ENCODE data around the gene ABHD8.
"Not testable (repeated sequence)": the region's sequence is repeated elsewhere in the genome, so short reads cannot be mapped to it uniquely, and the experiment has no call there.

The ABHD8 gene

DNA sequence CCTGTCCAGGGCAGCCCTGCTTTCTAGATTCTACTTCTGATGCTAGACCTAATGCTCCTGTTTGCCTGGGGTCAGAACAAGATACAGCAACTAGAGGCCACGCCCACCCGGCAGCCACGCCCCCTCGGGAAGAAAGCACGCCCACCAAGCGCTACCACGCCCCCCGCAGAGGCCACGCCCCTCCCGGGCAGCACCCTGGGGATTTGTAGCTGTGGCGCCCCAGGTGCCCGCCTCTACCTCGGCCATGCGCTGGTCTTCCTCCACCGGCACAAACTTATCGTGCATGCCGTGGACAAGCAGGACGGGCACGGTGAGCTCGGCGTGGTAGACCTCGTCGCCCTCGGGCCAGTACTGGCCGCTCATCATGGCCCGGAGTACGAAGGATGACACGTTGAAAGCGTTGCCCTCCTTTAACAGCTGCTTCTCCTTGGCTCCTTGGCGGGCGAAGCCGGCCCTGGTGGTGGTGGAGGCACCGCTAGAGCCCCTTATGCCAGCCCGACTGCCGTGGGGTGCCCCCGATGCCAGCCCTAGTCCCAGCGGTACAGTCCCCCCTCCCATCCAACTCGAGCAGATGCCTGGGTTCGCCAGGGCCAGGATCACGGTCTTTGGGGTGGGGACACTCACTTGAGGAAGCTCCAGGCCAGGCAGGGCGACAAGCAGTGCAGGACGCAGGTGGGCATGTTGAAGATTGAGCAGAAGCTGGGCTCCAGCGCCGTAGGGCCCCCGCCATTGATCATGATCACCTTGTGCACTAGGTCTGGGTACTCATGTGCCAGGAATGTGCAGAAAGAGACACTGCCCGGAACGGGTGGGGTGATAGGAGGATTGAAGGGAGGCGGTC is 9.0 kb downstream of the ABHD8 start:
- peak; percentile 26 for DNase-seq

DNA sequence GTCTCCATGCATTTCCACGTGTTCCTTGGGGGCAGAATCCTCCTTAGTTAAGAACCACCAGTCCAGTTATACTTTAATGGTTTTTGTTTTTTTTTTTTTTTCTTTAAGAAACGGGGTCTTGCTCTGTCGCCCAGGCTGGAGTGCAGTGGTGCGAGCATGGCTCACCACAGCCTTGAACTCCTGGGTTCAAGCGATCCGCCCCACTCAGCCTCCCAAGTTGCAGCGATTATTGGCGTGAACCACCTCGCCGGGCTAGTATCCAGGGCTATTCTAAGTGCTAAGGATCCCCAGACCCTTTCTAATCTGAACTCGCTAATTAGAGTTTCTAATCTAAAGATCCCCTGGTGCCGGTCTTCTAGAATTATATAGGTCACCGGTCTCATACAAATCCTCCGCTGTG is 9.6 kb downstream of the ABHD8 start:
- DNase-seq: no peak

DNA sequence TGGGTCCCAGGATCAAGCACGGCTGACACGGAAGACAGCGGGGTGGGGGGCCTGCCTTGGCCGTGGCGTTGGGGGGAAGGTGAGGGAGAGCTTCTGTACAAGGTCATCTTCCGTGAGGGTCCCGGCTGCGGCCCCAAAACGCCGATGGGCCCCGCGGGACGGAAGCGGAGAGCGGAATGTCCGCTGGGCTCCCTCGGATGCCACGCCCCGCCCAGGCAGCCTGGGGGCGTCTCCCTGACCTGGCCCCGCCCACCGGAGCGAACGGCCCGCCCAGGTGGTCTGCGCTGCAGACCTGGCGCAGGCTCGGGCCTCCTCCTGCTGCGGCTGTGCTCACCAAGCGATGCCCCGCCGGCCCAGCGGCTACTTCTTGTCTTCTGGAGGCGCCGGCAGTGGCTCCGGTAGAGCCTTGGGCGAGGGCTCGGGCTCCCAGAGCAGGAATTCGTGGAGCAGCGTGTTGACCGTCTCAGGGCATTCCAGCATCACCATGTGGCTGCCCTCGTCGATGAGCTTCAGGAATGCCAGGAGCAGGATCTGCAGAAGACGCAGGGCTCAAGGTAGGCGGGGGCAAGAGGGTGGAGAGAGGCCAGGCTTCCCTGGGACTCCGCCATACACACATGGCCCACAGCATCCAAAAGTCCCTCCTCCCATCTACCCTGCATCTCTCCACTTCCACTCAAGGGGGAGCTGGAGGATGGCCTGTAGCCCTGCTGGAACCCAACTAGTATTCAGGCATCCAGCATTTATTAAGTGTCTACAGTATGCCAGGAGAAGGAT is 10.7 kb downstream of the ABHD8 start:
- peak; percentile 88 for DNase-seq

DNA sequence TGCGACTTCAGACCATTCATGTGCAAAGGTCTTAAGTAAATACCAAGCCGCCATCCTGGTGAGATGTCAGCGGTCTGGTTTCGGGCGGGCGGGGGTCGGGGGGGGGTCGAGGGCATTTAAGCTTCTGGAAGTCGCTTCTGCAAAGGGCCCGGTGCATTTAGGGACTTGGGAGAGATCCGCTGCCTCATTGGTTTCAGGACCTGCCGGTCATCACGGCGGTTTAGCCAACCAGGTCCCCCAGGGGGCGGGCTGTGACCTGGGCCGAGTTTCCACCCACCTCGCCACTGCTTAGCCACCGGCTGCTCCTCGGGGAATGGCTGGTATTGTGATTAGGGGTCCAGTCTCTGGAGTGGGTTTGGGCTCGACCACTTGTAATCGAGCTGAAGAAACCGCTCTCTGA is 13.7 kb downstream of the ABHD8 start:
- peak; percentile 85 for DNase-seq

DNA sequence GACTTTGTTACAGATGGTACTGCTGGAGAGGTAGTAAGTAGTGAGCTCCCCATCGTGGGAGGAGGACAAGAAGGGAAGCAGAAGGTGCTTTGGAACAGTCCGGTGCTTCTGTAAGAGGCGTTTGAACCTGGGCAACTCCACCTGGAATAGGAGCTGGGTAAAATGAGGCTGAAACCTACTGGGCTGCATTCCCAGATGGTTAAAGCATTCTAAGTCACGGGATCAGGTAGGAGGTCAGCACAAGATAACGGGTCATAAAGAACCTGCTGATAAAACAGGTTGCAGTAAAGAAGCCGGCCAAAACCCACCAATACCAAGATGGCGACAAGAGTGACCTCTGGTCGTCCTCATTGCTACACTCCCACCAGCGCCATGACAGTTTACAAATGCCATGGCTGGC is 16.5 kb downstream of the ABHD8 start:
- no peak for DNase-seq

DNA sequence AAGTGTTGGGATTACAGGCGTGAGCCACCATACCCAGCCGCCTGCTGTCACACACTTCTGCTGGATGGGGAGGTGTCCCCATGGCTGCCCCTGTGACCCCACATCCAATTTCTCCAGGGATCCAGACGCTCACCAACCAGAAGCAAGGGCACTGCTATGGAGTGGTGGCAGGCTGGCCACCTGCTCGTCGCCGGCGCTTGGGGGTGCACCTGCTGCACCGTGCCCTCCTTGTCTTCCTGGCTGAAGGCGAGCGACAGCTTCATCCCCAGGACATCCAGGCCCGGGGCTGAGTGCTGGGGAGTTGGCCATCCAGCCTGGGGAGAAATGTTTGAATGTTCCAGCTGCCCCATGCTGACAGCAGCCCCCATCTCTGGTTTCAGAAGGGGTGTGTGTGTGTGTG is 17.0 kb downstream of the ABHD8 start:
- DNase-seq: no peak

DNA sequence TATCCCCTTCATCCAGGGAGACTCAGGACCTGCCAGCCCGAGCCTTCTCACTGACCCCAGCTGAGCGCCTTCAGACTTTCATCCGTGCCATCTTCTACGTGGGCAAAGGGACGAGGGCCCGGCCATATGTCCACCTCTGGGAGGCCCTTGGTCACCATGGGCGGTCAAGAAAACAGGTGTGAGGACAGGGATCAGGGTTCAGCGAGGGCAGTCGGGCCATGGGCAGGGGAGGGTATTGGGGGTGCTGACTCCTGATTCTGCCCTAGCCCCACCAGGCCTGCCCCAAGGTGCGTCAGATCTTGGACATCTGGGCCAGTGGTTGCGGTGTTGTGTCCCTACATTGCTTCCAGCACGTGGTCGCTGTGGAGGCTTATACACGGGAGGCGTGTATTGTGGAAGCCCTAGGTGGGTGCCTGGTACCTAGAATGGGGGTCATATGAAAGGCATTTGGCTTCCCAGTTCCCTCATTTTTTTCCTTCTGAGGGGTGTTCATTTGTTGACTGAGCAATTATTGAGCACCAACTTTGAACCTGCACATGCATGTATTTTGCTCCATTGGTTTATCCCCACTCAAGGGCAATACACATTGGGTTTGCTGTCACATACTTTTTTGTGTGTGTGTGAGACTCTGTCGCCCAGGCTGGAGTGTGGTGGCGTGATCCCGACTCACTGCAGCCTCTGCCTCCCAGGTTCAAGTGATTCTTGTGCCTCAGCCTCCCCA is 17.6 kb downstream of the ABHD8 start:
- DNase-seq: no peak

DNA sequence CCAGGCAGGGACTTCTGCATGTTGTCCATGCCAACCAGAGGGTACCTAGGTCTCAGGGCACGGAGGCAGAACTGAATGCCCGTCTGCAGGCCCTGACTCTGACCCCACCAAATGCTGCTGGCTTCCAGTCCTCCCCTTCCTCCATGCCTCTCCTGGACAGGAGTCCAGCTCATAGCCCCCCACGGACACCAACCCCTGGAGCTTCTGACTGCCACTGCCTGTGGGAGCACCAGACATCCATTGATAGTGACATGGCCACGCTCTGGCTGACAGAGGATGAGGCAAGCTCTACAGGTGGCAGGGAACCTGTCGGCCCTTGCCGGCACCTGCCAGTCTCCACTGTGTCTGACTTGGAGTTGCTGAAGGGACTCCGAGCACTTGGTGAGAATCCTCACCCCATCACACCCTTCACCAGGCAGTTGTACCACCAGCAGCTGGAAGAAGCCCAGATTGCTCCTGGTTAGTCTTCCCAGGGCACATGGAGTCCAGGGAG is 19.7 kb downstream of the ABHD8 start:
- no peak for DNase-seq

DNA sequence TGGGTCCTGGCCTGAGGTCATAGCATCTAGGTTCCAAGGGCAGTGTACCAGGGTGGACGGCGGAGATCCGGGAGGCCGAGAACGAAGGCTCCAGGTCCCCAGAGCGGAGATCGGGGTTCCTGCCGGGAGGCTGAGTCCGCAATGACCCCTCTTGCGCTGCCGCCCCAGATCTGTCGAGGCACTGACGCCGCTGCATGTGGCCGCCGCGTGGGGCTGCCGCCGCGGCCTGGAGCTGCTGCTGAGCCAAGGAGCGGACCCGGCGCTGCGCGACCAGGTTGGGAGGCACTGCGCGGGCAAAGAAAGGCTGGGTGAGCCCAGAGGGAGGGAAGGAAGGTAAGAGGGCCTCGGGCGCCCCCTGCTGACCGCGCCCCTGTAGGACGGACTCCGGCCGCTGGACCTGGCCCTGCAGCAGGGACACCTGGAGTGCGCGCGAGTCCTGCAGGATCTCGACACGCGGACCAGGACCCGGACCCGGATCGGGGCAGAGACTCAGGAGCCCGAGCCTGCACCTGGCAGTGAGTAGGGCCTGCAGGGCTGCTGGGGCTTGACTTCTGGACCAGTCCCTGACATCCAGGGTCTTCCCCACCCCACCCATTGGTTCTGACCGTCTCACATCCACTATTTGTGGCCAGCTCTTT is 20.6 kb downstream of the ABHD8 start:
- peak; percentile 77 for DNase-seq

DNA sequence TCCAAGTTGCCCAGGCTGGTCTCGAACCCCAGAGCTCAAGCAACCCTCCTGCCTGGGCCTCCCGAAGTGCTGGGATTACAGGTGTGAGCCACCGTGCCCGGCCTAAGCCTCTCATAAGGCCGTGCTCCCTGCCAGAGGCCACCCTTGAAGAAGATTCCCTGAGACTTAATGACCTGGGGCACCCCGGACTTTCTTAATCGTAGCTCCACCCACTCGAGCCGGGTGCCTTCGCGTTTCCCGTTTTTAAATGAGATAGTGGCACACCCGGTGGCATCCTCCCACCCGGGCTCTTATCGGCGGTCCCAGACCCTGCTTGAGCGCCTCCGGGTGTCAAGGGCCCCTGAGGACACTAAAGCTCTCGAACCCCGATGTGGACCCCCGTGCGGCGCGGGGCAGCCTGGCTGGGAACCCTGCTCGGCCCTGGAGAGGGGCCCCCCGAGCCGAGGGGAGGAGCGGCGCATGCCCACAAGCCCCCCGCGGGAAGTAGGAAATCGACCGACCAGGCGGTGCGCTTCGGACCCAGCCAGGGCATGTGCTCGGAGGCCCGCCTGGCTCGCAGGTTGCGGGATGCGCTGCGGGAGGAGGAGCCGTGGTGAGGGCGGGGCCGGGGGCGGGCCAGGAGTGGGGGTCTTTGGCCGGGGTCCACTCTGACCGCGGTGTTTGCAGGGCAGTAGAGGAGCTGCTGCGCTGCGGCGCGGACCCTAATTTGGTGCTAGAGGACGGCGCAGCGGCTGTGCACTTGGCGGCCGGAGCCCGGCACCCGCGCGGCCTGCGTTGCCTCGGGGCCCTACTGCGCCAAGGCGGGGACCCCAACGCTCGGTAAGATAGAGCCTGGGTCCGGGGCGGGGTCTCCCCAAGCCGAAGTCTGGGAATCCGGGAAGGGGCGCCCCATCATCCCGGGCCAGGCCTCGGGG is 21.6 kb downstream of the ABHD8 start, which contains the start of gene ANKLE1:
Gene ANKLE1, plus strand, starts transcription at position 511 of the 914 bp plus-strand sequence. Its CDS starts 20 bp downstream, at position 531.
- DNase-seq: peak; percentile 19

DNA sequence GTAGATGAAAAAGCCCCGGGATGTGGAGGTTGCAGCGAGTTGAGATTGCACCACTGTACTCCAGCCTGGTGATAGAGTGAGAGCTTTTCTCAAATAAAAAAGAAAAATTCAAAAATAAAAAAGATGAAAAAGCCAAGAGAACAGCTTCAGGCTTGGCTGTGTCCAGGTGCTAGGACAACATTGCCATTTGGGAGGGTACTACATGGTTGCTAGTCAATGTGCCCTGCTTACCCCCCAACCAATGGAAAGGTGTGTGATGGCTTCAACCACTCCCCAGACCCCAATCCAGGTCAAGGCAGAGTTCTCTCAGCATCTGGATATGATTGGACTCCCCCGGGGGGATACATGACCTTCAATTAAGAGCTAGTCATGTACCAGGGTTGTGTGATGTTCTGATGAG is 23.8 kb downstream of the ABHD8 start:
- no peak for DNase-seq

DNA sequence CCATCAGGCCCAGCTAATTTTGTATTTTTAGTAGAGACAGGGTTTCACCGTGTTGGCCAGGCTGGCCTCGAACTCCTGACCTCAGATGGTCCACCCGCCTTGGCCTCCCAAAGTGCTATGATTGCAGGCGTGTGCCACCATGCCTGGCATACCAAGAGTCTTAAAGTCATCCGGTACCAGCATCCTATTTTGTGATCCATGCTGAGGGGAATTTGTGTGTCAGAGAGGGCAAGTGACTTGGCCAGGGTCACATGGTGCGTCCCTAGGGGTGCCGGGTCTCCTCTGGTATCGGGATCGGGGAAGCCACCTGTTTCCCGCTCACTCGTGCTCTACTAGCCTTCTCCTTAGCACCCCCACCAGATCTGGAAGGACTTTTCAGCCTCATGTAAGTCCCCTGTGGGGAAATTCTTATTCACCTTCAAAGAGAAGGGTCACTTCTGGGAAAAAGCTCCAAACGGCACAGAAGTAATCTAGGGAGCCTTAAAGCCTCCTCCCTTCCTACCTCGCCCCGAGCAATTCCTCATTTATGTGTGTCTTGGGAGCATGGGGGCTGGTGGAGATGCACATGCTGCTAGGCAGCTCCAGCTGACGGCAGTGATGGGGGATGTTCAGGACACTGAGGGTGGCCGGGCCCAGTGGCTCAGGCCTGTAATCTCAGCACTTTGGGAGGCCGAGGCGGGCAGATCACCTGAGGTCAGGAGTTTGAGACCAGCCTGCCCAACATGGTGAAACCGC is 27.6 kb downstream of the ABHD8 start:
- no peak for DNase-seq

DNA sequence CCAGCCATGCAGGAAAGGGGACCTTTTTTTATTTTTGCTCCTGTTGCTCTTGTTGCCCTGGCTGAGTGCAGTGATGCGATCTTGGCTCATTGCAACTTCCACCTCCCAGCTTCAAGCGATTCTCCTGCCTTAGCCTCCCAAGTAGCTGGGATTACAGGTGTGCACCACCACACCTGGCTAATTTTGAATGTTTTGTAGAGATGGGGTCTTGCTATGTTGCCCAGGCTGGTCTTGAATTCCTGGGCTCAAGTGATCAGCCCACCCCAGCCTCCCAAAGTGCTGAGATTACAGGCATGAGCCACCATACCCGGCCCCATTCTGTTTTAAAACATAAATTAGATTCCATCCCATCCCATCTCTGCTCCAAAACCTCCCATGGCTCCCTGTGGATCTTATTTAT is 28.3 kb downstream of the ABHD8 start:
- DNase-seq: not testable (repeated sequence)

DNA sequence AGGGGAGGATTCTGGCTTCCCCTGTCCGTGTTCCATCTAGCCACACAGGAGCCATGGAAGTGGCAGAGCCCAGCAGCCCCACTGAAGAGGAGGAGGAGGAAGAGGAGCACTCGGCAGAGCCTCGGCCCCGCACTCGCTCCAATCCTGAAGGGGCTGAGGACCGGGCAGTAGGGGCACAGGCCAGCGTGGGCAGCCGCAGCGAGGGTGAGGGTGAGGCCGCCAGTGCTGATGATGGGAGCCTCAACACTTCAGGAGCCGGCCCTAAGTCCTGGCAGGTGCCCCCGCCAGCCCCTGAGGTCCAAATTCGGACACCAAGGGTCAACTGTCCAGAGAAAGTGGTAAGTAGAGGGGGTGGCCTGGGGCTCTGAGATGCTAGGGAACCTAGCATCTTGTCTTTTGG is 34.5 kb downstream of the ABHD8 start:
- DNase-seq: no peak

DNA sequence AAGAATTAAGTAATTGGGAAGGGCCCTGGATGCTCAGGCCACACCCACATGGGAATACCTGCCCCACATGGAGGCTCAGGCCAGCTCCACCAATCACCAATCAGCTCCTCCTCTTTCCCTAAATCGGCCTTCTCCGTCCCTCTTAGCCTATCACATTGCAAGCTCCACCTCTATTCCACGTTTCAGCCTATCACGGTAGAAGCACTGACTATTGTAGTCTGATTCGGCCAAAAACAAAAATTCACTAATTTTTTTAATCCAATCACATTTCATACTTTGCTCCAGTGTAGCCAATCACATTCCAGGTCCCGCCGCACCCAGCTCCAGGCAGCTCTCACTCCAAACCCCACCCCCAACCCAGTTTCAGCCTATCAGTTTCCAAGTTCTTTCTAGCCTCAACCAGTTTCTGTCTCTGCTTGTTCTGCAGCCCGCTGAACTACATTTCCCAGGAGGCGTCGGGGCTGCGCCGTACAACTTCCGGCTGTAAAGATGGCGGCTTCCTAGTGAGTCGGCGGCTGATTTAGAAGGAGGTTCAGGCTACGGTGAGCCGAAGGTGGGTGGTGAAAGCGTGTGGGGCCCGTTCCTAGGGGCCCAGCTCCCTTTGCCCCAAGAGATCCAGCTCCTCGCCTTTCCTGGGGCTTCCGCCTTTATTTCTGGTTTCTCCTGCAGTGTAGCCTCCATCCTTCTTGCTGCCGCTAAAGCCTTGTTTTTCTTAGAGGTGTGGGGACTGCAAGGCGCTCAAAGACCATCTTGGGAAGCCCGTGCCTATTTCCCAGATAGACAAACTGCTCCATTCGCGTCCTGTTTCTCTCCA is 36.0 kb downstream of the ABHD8 start, which contains the start of gene BABAM1:
Gene BABAM1, plus strand, starts transcription at position 469 of the 814 bp plus-strand sequence. CDS start 1,364 bp downstream, outside the sequence.
- DNase-seq: peak; percentile 100

DNA sequence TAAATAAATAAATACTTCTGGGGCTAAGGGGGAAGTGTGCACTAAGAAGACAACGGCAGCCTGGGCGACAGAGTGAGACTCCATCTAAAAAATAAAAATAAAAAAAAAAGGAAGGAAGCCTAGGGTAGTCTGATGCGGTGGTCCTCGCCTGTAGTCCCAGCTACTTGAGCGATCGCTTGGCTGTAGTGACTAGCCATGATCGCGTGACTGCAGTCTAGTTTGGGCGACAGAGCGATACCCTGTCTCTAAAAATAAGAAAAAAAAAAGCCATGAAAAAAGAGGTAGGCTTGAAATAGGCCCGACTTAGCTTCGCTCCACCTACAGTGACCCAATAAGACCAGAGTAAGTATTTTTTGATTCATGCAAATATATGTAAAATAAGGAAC is 36.6 kb downstream of the ABHD8 start:
- DNase-seq: no peak

DNA sequence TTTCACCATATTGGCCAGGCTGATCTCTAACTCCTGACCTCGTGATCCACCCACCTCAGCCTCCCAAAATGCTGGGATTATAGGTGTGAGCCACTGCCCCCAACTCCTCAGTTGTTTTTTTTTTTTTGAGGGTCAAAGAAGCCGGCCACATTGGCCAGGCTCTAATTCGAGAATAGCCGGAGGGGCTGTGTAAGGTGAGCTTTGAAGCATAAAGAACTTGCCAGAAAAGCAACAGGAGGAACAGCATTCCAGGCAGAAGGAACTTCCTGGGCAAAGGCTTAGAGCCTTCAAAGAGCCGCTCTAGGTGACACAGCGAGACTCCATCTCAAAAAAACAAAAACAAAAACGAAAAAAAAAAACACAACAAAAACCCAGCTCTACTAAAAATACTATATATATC is 37.2 kb downstream of the ABHD8 start:
- no peak for DNase-seq

DNA sequence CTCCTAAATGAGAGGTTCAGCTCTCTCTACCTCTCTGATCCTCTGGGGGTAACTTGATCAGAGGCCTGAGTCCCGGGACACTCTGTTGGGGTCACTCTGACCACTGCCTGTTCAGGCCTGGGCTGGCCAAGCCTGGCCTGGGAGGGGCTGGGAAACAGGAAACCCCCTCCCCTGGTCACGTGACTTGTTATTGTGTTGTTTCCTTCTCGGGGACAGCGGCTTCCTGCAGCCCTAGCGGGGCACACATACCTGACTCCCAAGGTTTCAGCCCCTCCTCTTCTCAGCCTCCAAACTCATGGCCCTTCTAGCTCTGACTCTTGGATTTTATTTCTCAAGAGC is 38.6 kb downstream of the ABHD8 start, which contains the start of gene USHBP1:
Gene USHBP1, minus strand, starts transcription at position 105 of the 339 bp plus-strand sequence. CDS start 446 bp downstream, outside the sequence.
- no peak for DNase-seq

DNA sequence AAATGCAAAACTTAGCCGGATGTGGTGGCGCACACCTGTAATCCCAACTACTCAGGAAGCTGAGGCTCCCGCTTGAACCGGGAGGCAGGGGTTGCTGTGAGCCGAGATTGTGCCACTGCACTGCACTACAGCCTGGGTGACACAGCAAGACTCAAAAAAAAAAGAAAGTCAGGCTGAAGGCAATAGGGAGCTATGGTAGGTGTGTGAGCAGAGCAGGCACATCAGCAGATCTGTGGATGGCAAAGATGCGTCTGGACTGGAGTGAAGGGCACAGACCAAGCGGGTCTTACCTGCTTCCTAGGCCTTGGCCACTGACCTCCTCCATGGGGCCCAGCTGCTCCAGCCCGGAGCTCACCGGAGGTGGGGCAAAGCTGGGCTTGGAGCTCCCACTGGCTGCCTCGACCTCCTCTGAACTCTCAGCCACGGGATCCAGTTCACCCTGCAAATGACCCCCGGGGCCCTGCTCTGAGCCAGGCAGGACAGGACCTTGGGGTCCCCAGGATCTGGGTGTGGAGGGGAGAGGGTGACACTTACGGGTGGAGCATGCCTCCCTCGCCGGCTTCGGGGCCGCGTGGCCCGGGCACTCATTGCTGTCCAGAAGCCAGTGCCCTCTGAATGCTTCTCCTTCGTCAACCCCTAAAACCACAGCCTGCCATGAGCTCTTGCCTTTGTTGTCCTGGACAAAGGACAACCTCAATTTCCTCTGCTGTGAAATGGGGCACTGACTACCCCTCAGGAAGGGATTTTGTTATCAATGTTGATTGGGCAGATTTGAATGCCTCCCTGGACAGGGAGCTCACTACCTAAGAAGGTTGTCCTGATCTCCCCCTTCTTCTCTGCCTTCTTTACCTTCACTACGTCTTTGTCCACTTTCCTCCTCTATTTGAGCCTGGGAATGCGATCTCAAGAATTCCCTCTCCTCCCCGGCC is 39.2 kb downstream of the ABHD8 start:
- no peak for DNase-seq
